HFF-Myc (cell line): Measurements from ENCODE around the gene STX16.

ENCODE experiments used
- DNase-seq: peaks from one replicate; pipeline ENCODE4 v3.0.0-alpha.2; 2011; ENCODE audit warnings: low read depth; ENCODE audit errors: extremely low read depth
- H3K4me3 ChIP-seq: replicated peaks from 2 replicates; pipeline ENCODE4 v1.5.1; 2011; ENCODE audit warnings: low read depth, mild to moderate bottlenecking, control low read depth, low read length
- CTCF ChIP-seq: IDR thresholded peaks from 2 replicates; pipeline ENCODE4 v1.5.1; 2012; ENCODE audit warnings: mild to moderate bottlenecking, low read depth, low read length, control low read depth; ENCODE audit errors: missing control alignments

The STX16 gene

DNA sequence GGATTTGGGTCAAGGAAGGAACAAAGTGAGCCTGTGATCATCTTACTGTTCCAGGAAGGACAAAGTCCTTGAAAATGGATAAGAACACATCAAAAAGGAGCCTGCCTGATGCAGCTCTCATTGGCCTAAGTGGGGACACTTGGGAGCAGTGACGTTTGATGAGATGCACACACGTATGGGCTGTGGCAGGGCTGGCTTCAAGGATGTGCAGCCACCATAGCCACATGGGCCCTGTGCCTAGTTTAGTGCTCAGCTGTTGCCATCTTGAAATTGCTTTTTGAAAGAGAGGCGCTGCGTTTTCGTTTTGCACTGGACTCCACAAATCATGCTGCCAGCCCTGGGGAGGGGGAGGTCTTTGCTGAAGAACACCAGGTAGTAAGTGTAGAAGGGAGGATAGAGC, 34.9 kb downstream of the STX16 start:
- no peak overlapping the region for H3K4me3 ChIP-seq
- no peak for DNase-seq
- TF ChIP-seq CTCF, result no peak

DNA sequence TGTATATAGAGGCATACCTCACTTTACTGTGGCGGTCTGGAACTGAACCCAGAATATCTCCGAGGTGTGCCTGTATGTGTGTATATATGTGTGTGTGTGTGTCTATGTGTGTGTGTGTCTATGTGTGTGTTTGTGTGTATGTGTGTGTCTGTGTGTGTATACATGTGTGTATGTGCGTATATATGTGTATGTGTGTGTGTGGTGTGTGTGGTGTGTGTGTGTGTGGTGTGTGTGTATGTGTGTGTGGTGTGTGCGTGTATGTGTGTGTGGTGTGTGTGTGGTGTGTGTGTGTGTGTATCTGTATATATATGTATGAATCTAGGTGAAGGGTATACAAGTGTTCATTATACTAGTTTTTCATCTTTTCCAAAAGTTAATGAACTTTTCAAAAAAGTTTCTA, 37.3 kb downstream of the STX16 start:
- DNase-seq, result no peak
- no peak overlapping the region for H3K4me3 ChIP-seq
- TF ChIP-seq CTCF, result no peak

DNA sequence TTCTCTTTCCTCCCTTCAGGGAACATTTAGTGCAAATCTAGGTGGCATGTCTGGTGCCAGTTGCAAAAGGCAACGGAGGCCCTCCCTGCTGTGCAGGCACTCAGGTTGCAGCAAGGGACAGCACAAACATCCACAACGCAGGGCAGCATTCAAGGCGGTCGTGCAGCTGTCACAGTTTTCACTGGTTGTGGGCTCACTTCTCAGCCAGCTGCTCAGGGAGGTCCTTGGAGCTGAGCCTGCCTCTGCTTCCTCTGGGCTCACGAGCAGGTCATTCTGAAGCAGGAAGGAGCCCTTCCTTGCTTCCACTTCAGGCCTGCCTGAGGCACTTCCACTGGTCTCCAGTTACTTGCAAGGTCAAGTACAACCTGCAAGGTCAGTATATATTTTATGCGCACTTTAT, 37.8 kb downstream of the STX16 start:
- no peak for TF ChIP-seq CTCF
- DNase-seq, result peak; percentile 27
- no peak overlapping the region for H3K4me3 ChIP-seq

DNA sequence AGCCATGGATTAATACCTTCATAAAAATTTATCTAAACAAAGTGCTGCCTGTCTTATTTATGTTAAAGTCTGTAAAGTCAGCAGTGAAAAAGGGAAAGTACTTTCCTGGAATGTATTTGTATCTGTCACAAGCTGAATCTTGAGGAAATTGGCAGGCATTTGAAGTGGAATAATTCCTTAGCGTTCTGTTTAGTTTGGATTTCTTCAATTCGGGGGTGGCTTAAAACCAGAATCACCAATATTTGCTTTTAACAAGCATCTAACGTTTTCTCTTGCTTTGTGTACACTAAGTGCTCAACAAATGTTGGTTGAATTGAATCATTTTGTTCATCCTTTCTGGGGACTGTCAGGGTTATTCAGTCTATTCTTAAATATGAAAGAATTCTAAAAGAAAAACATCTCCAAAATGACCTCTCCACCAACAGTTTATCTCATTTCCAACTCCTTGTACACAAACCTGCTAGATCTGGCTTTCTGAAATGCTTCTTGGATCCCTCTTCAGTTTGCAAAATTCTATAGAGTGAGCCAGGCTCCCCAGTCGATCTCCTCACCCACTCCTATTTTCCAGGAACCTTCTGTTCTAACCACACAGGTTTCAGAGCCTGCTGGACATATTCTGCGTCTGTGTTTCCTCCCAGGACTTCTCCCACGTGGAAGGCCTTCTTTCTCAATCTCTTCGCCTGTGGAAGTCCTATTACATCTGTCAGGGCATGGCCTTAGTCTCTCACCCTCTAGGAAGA, 39.5 kb downstream of the STX16 start:
- no peak for TF ChIP-seq CTCF
- H3K4me3 ChIP-seq, result no peak overlapping the region
- DNase-seq, result no peak

GRCh38 chr20:58691773-58692578, 40.9 kb downstream of the STX16 start:
- no peak for TF ChIP-seq CTCF
- DNase-seq, result no peak
- no peak overlapping the region for H3K4me3 ChIP-seq

DNA sequence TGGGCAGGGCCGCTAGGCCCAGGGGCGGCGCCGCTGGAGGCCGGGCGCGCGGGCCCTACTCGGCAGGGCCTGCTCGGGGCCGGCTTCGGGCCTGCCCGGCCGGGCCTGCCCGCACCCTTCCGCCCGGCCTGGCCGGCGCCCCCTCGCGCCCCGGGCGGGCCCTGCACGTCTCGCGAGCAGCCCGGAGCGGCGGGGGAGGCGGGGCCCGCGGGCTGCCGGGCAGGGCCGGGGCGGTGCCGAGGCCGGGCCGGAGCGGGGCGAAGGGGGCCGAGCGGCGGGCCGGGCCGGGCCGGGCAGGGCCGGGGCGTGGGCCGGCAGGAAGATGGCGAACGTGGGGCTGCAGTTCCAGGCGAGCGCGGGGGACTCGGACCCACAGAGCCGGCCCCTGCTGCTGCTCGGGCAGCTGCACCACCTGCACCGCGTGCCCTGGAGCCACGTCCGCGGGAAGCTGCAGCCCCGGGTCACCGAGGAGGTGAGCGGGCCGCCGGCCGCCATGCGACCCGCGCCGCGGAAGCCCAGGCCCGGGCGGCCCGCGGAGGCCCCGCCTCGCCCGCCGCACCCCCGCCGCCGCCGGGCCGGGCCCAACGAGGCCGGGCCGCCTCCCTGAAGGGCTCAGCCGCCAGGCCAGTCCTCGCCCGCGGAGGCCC, 41.6 kb downstream of the STX16 start, which contains the start of gene NPEPL1:
Gene NPEPL1 (plus strand): TSS at position 222 of the 647 bp plus-strand sequence. CDS start 101 bp downstream, at position 323.
- TF ChIP-seq CTCF, result no peak
- no peak for DNase-seq
- peak within 1 kb of the TSS; percentile 38 for H3K4me3 ChIP-seq
